NOMO-1 treated with dmso at 0.1 percent for 144 hours (cell line): Measurements from ENCODE around the gene MLLT10.
"Not testable (repeated sequence)": the region's sequence is repeated elsewhere in the genome, so short reads cannot be mapped to it uniquely, and the experiment has no call there.

ENCODE experiments used
- DNase-seq: peaks from one replicate; lab custom pipeline; 2025; ENCODE audit not compliant: unreplicated experiment; lab: John Stamatoyannopoulos, UW

The MLLT10 gene

DNA sequence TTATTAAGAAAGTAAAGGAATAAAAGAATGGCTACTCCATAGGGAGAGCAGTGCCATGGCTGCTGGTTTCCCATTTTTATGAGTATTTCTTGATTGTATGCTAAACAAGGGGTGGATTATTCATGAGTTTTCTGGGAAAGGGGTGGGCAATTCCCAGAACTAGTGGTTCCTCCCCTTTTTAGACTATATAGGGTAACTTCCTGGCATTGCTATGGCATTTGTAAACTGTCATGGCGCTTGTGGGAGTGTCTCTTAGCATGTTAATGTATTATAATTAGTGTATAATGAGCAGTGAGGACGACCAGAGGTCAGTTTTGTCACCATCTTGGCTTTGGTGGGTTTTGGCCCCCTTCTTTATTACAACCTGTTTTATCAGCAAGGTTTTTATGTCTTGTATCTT is 40.5 kb downstream of the MLLT10 start:
- not testable (repeated sequence) for DNase-seq

DNA sequence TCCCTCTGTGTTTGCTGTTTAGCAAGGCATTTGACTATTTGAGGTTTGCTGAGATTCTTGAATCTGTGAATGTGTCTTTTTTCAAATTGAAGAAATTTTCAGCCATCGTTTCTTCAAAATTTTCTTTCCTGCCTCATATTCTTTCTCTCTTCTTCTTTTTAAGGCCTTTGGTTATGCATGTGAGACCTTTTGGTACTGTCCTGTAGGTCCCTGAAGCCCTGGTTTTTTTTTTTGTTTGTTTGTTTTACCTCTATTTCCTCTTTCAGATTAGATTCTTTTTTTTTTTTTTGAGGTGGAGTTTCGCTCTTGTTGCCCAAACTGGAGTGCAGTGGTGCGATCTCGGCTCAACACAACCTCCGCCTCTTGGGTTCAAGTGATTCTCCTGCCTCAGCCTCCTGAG is 45.3 kb downstream of the MLLT10 start:
- no peak for DNase-seq

DNA sequence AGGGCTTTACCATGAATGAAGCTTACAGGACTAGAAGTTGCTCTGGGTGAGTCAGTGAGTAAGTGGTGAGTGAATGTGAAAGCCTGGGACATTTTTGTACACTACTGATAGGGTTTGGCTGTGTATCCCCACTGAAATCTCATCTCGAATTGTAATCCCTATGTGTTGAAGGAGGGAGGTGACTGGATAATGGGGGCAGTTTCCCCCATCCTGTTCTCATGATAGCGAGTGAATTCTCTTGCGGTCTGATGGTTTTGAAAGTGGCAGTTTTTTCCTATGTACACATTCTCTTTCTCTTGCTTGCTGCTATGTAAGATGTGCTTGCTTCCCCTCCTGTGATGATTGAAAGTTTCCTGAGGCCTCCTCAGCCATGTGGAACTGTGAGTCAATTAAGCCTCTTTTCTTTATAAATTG is 47.4 kb downstream of the MLLT10 start:
- DNase-seq = not testable (repeated sequence)

DNA sequence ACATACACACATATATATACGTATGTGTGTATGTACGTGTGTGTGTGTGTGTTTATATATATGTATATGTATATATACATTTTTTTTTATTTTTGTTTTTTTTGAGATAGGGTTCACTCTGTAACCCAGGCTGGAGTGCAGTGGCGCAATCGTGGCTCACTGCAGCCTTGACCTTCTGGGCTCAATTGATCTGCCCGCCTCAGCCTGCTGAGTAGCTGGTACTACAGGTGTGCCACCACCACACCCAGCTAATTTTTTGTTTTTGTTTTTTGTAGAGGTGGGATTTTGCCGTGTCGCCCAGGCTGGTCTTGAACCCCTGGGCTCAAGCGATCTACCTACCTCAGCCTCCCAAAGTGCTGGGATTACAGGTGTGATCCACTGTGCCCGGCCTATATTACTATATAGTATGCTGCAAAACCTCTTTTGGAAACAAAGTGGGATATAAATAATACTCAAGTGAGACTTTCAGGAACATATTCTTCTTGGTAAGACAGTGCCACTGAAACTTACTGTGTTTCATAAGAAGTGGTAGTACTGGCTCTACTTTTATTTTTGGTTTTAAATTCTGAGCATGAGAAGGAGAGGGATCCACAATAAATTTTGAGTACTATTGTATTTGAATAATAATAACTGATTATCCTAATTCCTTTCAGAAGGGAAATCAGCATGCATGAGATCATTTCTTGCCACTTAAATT is 51.0 kb downstream of the MLLT10 start:
- no peak for DNase-seq

DNA sequence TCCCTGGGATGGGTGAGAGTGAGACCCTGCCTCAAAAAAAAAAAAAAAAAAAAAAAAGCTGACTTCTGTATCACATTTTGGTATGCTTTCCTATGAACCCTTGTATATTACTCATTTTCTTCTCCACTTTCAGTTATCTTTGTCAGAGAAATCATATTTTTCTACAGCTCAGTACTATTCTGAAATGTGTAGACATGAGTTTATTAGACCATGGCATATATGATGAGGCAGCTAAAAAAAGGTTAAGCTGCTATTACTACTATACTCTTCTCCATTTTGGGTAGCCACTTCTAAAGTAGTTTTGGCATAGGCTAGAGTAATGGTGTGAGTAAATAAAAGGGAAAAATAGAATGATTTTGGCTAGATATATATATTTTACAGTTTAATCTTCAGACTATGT is 53.4 kb downstream of the MLLT10 start:
- DNase-seq = no peak

DNA sequence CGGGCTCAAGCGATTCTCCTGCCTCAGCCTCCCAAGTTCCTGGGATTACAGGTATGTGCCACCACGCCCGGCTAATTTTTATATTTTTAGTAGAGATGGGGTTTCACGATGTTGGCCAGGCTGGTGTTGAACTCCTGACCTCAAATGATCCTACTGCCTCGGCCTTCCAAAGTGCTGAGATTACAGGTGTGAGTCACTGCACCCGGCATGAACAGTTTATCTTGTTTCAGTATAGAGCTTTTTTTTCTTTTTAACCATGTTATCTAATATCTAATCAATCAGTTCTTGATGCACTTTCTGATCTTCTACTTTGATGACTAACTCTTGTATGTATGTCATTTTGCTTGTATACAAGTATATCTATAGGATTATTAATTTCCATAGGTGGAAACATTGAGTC is 54.1 kb downstream of the MLLT10 start:
- not testable (repeated sequence) for DNase-seq

DNA sequence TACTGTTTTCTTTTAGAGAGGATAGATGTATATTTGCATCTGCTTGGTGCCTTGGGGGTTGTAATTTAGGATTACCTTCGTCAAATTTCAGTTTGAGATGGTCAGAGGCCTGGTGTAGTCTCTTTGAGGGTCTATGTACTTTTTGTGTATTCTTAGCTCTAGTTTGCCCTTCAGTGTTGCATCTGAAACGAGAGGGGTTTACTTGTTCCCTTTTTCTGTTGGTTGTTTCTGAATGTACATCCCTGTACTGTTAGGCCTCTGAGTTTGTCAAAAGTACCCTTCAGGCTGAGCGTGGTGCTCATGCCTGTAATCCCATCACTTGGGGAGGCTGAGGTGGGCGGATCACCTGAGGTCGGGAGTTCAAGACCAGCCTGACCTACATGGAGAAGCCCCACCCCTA is 60.0 kb downstream of the MLLT10 start:
- no peak for DNase-seq

DNA sequence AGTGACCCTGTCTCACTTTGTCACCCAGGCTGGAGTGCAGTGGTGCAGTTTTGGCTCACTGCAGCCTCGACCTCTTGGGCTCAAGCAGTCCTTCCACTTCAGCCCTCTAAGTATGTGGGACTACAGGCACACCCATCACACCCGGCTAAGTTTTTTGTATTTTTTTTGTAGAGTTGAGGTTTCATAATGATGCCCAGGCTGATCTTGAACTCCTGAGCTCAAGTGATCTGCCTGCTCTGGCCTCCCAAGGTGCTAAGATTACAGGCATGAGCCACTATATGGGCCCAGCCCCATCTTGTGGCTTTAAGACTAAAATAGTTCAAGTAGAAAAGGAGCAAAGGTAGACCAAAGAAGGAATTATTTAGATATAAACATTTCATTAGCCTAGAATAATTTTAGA is 65.5 kb downstream of the MLLT10 start:
- DNase-seq = no peak

DNA sequence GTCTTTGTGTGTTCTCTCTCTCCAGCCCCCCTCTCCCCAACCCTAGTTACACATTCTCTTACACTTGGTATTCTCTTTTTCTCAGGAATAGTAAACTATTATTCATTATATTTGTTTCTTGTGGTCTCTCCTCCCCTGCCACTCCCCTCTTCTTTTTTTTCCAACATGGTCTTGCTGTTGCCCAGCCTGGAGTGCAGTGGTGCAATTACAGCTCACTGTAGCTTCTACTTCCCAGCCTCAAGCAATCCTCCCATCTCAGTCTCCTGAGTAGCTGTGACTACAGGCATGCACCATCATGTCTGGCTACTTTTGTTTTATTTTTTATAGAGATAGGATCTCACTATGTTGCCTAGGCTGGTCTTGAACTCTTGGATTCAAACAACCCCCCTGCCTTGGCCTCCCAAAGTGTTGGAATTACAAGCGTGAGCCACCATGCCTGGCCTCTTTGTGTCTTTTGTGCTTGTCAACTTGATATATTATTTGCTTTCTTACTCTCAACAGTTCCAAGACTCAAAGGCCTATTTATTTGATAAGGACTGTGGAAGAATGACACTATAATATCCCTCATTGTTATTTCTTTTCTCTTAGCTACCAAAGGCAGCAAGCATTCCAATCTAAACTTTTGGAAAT is 66.9 kb downstream of the MLLT10 start:
- DNase-seq = no peak

DNA sequence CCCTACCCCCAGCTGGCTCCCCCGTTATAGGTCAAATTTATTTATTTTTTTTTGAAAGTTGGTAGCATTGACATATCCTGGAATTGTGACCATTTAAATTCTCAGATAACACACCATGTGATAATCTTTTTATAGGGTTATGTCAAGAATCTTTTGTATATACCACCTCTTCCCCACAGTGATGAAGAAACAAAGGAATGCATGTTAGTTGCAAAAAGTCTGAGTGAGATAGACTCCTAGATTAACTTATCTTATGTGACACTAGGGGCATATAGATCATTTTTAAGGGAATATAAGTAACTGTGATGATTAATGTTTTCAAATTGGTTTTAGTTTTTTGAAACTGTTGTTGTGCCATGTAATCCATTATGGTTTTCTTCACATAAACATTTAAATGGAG is 68.3 kb downstream of the MLLT10 start:
- no peak for DNase-seq

DNA sequence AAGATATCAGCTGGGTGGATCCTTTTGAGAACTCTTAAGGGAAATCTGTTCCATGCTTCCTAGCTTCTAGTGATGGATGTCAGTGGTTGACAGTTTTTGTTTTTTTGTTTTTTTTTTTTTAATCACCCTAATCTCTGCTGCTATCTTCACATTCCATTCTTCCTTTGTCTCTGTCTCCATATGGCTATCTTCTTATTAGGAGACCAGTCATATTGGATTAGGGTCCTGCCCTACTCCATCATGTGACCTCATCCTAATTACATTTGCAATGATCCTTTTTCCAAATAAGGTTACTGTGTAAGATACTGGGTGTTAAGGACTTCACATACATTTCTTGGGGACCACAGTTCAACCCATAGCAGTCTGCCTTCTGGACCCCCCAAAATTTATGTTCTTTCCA is 69.7 kb downstream of the MLLT10 start:
- DNase-seq = no peak

DNA sequence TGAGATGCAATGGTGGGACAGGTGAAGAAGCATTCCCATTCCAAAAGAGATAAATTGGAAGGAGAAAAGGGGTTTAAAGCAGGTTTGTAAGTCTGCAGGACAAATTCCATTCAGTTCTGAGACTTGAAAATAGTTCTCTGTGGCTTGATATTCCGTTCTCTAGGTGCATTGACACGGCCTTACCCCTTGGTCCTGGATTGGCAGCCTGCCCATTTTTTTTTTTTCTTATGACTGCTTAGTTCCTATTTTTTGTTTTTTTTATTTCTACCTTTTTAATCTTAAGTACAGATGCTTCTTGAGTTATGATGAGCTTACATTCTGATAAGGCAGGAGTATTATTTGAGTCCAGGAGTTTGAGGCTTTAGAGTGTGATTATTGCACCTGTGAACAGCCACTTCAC is 70.6 kb downstream of the MLLT10 start:
- no peak for DNase-seq

DNA sequence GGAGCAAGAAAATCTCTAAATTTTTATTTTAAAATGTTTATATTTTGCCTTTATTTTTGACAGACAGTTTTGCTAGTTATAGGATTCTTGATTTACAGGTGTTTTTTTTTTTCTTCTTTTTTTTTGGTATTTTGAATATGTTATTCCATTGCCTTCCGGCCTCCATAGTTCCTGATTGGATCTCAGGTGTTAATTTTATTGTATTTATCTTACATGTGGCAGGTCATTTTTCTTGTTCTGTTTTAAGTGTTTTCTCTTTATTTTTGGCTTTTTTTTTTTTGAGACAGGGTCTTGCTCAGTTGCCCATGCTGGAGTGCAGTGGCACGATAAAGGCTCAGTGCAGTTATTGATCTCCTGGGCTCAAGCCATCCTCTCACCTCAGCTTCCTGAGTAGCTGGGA is 73.9 kb downstream of the MLLT10 start:
- no peak for DNase-seq

DNA sequence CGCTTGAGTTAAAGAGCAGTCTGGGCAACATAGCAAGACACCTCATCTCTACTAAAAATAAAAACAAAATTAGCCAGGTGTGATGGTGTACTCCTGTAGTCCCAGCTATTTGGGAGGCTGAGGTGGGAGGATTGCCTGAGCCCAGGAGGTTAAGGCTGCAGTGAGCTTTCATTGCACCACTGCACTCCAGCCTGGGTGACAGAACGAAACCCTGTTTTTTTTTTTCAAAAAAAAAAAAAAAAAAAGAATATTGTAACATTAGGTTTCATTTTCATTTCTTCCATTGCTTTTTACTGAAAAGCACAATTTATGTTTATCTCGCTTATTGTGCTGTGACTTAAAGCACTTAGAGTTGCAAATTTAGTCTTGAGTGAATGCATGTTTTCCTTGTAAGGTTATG is 80.0 kb downstream of the MLLT10 start:
- no peak for DNase-seq

DNA sequence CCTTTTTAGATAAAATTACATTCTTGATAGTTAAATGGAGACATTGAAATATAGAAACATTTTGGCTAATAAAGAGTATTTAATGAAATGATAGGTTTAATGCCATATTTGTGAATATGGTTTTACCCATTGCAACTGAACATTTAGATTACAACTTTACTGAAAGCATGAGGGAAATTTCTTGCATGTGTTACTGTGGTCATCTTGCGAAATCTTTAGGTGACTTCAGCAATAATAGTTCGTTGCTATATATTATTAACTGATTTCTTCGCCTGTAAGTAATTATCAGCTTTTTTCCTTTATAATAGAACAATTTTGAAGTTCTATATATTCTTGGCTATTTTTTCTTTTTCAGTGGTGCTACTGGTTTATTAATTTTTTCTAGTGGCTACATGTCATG is 83.2 kb downstream of the MLLT10 start:
- DNase-seq = no peak

DNA sequence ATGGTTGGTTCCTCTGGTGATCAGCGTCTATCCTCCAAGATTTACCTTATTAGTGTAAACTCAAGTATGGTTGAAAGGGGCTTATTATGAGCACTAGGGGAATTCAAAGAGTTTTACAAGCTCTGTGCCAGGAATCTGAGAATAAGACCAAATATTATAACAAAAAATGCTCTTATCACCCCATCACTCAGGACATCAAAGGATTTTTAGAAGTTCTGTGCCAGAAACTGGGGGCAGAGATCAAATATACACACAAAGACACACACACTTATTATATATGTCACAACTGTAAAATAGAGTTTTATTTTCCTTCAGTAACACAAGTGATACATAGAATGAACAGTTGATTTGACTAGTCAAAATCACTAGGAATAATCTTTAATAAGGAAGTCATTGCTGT is 89.3 kb downstream of the MLLT10 start:
- DNase-seq = no peak

DNA sequence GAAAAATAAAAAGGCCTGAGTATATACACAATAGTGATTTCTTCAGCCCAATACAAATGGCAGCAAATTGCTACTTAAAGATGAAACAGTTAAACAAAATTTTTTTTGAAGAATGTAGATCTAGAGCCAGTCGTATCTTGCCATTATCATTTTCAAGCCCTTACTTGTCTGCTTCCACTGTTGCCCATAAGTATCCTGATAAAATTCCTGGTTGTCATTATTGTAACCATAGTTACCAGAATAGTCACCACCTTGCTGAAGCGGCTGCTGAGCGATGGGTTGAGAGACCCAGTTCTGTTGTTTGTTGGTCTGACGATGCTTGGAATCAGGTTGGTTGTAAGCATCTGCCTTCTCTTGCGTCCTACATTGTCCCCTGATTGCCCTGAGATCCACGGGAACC is 90.4 kb downstream of the MLLT10 start:
- DNase-seq = not testable (repeated sequence)

DNA sequence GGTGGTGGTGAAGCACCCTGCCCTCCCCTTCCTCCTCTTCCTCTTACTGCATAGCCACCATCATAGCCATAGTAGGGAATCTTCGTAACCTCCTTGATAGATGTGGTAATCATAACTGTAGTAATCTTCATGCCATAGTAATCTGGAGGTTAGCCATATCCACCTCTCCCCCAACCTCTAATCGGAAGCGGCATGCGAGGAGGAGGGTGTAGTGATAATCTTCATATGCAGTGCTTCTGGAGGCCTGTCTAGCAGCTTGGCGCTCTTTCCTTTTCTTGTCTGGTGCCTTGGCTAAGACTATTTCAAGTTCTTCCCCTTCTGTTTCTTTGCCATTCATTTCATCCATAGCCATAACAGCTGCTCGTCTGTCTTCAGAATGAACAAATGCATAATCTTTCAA is 90.9 kb downstream of the MLLT10 start:
- DNase-seq = no peak

DNA sequence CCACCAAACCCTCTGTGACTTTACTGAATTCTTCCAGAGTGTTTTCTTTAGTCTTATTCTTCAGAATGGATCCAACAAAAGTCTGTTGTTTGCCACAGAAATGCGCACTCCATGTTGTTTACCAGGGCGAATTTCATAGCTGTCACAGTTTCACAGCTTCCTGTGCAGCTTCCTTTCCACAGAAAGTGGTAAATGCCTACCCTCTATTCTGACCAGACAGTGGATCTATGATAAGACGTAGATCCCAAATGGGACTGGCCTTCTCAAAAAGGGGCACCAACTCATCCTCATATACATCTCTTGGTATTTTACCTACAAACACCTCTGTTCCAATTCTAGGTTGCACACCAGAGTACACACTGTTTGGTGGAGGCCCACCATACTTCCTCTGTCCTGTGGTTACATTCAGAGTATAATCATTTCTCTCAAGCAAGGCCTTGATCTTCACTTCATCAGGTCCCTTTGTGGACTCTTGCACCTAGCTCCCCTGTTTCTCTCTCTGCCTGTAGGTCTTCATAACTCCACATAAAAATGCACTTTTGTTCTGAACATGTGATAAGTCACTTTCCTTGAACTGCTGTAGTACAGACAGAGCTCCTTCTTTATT is 91.7 kb downstream of the MLLT10 start:
- no peak for DNase-seq

DNA sequence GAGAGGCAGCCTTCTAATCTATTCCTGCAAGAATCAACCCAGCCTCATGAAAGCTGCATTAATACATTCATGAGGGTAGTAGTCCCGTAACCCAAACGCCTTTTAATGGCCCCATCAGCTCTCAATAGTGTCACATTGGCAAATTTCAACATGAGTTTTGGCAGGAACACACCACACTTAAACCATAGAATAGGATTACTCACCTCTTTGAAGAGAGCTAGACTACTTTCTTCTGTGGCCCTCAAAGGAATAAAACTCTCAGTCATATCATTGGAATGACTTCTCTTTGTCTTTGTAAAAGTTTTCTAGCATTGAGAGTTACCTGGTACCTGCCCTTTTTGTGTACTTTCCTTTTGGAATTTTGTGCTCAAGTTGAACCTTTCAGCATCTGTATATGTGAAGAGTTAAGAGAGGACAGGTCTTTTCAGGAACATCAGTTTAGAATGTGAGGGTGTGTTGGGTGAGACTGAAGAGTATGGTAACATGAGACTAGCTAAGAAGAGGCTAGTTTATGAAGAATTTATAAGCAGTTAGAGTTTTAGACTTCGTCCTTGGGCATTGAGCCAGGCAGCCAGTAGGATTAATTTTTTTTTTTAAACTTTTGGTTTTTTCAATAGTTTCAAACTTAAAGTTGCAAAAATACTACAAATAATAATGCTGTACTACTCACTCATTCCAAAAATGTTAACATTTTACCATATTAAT is 92.6 kb downstream of the MLLT10 start:
- no peak for DNase-seq

DNA sequence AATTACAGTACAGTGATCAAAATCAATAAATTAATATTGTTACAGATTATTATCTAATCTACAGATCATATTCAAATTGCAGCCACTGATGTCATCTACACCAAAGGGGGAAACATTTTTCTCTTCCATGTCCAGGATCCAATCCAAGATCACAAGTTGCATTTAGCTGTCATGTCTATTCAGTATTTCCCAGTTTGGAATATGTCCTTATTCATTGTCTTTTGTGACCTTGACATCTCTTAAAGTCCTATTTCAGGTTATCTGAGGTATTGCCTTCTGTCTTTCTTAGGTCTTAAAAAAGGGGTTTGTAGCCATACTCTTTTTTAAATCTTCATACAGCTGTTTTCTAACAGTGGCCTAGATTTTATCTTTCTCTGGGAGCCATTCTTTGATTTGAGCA is 93.3 kb downstream of the MLLT10 start:
- no peak for DNase-seq

DNA sequence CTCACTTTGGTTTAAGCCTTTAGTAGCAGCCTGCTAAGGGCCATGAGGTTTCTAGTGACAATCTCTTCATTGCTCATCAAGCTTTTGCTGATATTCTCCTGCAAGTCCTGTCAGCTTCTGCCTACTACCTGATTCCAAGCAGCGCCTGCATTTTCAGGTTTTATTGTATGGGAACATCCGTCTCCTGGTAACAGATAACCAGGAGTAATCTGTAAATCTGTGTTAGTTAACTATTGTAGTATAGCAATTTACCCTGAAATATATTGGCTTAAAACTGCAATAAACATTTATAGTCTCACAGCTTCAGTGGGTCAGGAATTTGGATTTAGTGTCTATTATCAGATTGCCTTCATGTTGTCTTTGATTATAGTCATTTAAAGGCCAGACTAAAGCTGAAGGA is 94.0 kb downstream of the MLLT10 start:
- no peak for DNase-seq
